8988T (cell line): ENCODE results near the gene FEM1B.

Experiments
- DNase-seq: peaks from one replicate; pipeline ENCODE4 v3.0.0; 2011

The FEM1B gene

GRCh38 chr15:68285259-68285980, 7.9 kb downstream of the FEM1B start:
- DNase-seq: no peak

GRCh38 chr15:68286256-68286655, 8.7 kb downstream of the FEM1B start:
- DNase-seq: no peak

GRCh38 chr15:68289057-68289456, 11.5 kb downstream of the FEM1B start:
- no peak for DNase-seq

- DNase-seq: no peak
These were observed 12.2 kb downstream of the FEM1B start for GRCh38 chr15:68289621-68290352.

- DNase-seq: no peak
These were observed 13.2 kb downstream of the FEM1B start for GRCh38 chr15:68290715-68291114.

- DNase-seq: no peak
These were observed 14.7 kb downstream of the FEM1B start for GRCh38 chr15:68292157-68292781.

- no peak for DNase-seq
These were observed 15.4 kb downstream of the FEM1B start for GRCh38 chr15:68292967-68293366.

- no peak for DNase-seq
These were observed 17.7 kb downstream of the FEM1B start for GRCh38 chr15:68295014-68295805.

- DNase-seq: no peak
These were observed 20.8 kb downstream of the FEM1B start for GRCh38 chr15:68298336-68298735.

GRCh38 chr15:68298882-68299381, 21.4 kb downstream of the FEM1B start:
- no peak for DNase-seq

- DNase-seq: no peak
These were observed 21.9 kb downstream of the FEM1B start for GRCh38 chr15:68299436-68299835.

- DNase-seq: no peak
These were observed 22.8 kb downstream of the FEM1B start for GRCh38 chr15:68300115-68300940.

GRCh38 chr15:68301301-68301700, 23.8 kb downstream of the FEM1B start:
- no peak for DNase-seq

- DNase-seq: no peak
These were observed 25.2 kb downstream of the FEM1B start for GRCh38 chr15:68302729-68303128.

GRCh38 chr15:68303134-68303533, 25.6 kb downstream of the FEM1B start:
- no peak for DNase-seq

- DNase-seq: no peak
These were observed 26.3 kb downstream of the FEM1B start for GRCh38 chr15:68303560-68304436.

- DNase-seq: no peak
These were observed 27.2 kb downstream of the FEM1B start for GRCh38 chr15:68304589-68305337.

- no peak for DNase-seq
These were observed 27.9 kb downstream of the FEM1B start for GRCh38 chr15:68305420-68305871.

- no peak for DNase-seq
These were observed 29.8 kb downstream of the FEM1B start for GRCh38 chr15:68307131-68307928.
